ENCODE measurements around the gene CDH2.

- no peak for TF ChIP-seq EZH2 (IDR thresholded peaks at IDR 0.05; ENCODE audit: low read length, missing control alignments)
- no peak for TF ChIP-seq CTCF (conservative IDR thresholded peaks at IDR 0.05 in 1 of 2, IDR thresholded peaks at IDR 0.05 in 1 of 2; ENCODE audit: low read depth in 1 of 2, low read length in 2 of 2)
Observed at GRCh38 chr18:28123401-28124030, 53.4 kb downstream of the CDH2 start.
